Measurements from ENCODE around the gene ZNF260. TPM values are rescaled to one million over a fixed set of nuclear protein-coding genes. Genes with fewer than 3 reads are reported as not detected.

Gene ZNF260
- total and polyA plus RNA-seq, 2 donors from 2014 or later = 5.4 to 12.8 TPM

DNA sequence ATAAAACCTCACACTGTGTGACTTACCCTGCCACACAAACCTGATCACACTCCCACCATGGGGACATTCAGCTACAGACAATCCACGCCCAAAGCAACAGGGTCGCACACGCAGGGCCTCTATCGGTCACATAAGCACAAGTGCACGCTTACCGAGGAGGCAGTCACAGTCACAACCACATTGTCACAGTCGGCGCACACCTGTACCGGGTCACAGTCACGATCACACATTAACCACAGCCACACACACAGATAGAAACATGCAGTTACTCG lies 39.3 kb downstream of the ZNF260 start:
- Histone ChIP-seq H3K9ac (ENCODE audit: low read length in 3 of 3) (peak overlapping the region; percentile 87 to 100 (median 99)), H3K9me3 (ENCODE audit: control insufficient read depth in 2 of 3, insufficient read depth in 1 of 3, low read length in 3 of 3) (no peaks in the 10 kb centered on the region), H3K36me3 (ENCODE audit: control insufficient read depth in 2 of 3, insufficient read depth in 3 of 3, low read length in 3 of 3) (no peaks in the 10 kb centered on the region), H3K27me3 (ENCODE audit: control insufficient read depth, insufficient read depth, low read length) (no peaks in the 10 kb centered on the region), H3K4me3 (ENCODE audit: low read length in 3 of 3) (peak overlapping the region; percentile 76 to 100 (median 100)), H3K27ac (ENCODE audit: low read depth in 2 of 2, low read length in 2 of 2) (peak overlapping the region; percentile 98 to 99), H3K4me1 (ENCODE audit: control insufficient read depth in 2 of 3, insufficient read depth in 2 of 3, low read depth in 1 of 3, low read length in 3 of 3) (peaks cover 0 to 6% (median 0%) of the 10 kb centered on the region in 3 donors)
- intact Hi-C loops (cut with DNase I) = no loop called here
- TF ChIP-seq, protein P1, sequence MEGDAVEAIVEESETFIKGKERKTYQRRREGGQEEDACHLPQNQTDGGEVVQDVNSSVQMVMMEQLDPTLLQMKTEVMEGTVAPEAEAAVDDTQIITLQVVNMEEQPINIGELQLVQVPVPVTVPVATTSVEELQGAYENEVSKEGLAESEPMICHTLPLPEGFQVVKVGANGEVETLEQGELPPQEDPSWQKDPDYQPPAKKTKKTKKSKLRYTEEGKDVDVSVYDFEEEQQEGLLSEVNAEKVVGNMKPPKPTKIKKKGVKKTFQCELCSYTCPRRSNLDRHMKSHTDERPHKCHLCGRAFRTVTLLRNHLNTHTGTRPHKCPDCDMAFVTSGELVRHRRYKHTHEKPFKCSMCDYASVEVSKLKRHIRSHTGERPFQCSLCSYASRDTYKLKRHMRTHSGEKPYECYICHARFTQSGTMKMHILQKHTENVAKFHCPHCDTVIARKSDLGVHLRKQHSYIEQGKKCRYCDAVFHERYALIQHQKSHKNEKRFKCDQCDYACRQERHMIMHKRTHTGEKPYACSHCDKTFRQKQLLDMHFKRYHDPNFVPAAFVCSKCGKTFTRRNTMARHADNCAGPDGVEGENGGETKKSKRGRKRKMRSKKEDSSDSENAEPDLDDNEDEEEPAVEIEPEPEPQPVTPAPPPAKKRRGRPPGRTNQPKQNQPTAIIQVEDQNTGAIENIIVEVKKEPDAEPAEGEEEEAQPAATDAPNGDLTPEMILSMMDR (IDR thresholded peaks at IDR 0.05; ENCODE audit: borderline replicate concordance, extremely low read depth, insufficient read depth) = no peak
- FAIRE-seq (no peak), DNase-seq (peak in 1 of 5 donors; percentile 59)

DNA sequence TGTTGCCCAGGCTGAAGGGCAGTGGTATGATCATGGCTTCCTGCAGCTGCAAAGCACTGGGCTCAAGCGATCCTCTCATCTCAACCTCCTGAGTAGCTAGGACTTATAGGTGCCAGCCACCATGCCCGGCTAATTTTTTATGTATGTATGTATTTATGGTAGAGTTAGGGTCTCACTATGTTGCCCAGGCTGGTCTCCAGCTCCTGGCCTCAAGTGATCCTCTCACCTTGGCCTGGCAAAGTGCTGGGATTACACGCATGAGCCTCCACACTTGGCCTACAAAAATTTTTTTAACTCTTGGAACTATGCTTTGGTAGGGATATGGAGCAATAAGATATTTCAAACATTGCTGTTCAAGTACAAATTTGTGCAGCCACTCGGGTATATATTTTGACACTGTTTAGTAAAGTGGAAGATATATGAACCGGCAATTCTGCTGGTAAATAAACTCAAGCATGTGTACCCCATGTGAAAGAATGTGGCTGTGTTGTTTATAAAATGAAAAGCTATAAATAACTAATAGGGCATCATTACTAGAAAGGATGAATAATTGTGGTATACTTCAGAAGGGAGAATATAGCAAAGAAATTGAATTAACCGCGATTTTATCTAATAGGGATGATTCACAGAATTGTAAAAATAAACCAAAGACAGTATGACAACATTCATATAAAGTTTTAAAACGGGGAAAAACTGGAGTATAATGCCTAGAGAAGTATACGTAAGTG lies 39.8 kb downstream of the ZNF260 start:
- DNase-seq = peak in 1 of 5 donors; percentile 3
- Histone ChIP-seq H3K9me3 (ENCODE audit: control insufficient read depth in 2 of 3, insufficient read depth in 1 of 3, low read length in 3 of 3) (no peaks in the 10 kb centered on the region), H3K36me3 (ENCODE audit: control insufficient read depth in 2 of 3, insufficient read depth in 3 of 3, low read length in 3 of 3) (no peaks in the 10 kb centered on the region), H3K4me1 (ENCODE audit: control insufficient read depth in 2 of 3, insufficient read depth in 2 of 3, low read depth in 1 of 3, low read length in 3 of 3) (peaks cover 0 to 6% (median 0%) of the 10 kb centered on the region in 3 donors), H3K4me3 (ENCODE audit: low read length in 3 of 3) (peak overlapping the region; percentile 76 to 100 (median 100)), H3K27ac (ENCODE audit: low read depth in 2 of 2, low read length in 2 of 2) (no peak overlapping the region), H3K27me3 (ENCODE audit: control insufficient read depth, insufficient read depth, low read length) (no peaks in the 10 kb centered on the region), H3K9ac (ENCODE audit: low read length in 3 of 3) (peak overlapping the region; percentile 87 to 100 (median 99))
- intact Hi-C loops (cut with DNase I) = no loop called here
- no peak for FAIRE-seq
- TF ChIP-seq, protein P1 (IDR thresholded peaks at IDR 0.05; ENCODE audit: borderline replicate concordance, extremely low read depth, insufficient read depth) = no peak

DNA sequence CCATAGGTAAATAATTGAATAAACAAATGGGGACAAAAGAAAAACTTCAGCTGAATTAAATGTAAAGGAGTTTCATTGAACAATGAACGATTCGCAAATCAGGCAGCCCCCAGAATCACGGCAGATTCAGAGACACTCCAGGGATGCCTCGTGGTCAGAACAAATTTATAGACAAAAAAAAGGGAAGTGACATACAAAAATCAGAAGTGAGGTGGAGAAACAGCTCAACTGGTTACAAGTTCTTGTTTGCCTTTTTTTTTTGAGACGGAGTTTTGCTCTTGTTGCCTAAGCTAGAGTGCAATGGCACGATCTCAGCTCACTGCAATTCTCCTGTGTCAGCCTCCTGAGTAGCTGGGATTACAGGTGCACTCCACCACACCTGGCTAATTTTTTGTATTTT lies 44.4 kb downstream of the ZNF260 start:
- Histone ChIP-seq H3K4me1 (ENCODE audit: control insufficient read depth in 2 of 3, insufficient read depth in 2 of 3, low read depth in 1 of 3, low read length in 3 of 3) (peaks cover 0 to under 1% (median 0%) of the 10 kb centered on the region in 3 donors), H3K27ac (ENCODE audit: low read depth in 2 of 2, low read length in 2 of 2) (no peak overlapping the region), H3K27me3 (ENCODE audit: control insufficient read depth, insufficient read depth, low read length) (no peaks in the 10 kb centered on the region), H3K9me3 (ENCODE audit: control insufficient read depth in 2 of 3, insufficient read depth in 1 of 3, low read length in 3 of 3) (no peaks in the 10 kb centered on the region), H3K36me3 (ENCODE audit: control insufficient read depth in 2 of 3, insufficient read depth in 3 of 3, low read length in 3 of 3) (no peaks in the 10 kb centered on the region), H3K4me3 (ENCODE audit: low read length in 3 of 3) (no peak overlapping the region), H3K9ac (ENCODE audit: low read length in 3 of 3) (no peak overlapping the region)
- TF ChIP-seq, protein P1 (IDR thresholded peaks at IDR 0.05; ENCODE audit: borderline replicate concordance, extremely low read depth, insufficient read depth) = no peak
- DNase-seq (no peak), FAIRE-seq (no peak)
- intact Hi-C loops (cut with DNase I) = no loop called here

All from kidney (tissue), 14 donors.